Activated CD8-positive, alpha-beta memory T cell treated with anti-CD3 and anti-CD28 coated beads for 1 hour (primary cell): ENCODE results near the gene ADAM30.

ENCODE experiments used
- DNase-seq, 2 donors: peaks; one replicate each; pipeline ENCODE4 v3.0.0-alpha.2; 2020; ENCODE audit warnings: low read depth in 1 of 2; ENCODE audit errors: extremely low read depth in 1 of 2

The ADAM30 gene

GRCh38 chr1:119896303-119896702, at the start of gene ADAM30:
ADAM30 (minus strand) TSS chr1:119896515; CDS start chr1:119896336, 179 bp downstream.
- DNase-seq: no peak

GRCh38 chr1:119943216-119943615, 46.9 kb upstream of the ADAM30 start:
- no peak for DNase-seq

- DNase-seq: no peak
These were observed 45.1 kb upstream of the ADAM30 start for GRCh38 chr1:119941392-119941791.

GRCh38 chr1:119940697-119941096, 44.4 kb upstream of the ADAM30 start:
- DNase-seq: no peak

- no peak for DNase-seq
These were observed 40.9 kb upstream of the ADAM30 start for GRCh38 chr1:119937198-119937597.

DNA sequence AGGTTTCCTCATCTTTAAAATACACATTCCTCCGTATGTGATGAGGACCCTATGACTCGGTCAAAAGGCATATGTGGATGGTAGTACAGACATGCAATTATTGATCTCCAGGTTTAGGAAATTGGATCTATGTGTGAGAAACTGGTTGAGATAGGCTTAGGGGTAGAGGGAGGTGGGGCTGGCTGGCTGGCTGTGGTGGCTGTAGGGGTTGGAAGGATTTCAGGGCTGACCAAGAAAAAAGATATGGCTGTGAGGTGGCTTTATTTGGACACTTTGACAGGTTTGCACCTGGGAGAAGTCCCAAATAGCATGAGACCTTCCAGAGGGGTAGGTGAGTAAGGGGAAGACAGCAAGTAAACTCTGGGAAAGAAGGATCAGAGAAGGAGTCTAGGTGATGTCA, 39.6 kb upstream of the ADAM30 start:
- no peak for DNase-seq

DNA sequence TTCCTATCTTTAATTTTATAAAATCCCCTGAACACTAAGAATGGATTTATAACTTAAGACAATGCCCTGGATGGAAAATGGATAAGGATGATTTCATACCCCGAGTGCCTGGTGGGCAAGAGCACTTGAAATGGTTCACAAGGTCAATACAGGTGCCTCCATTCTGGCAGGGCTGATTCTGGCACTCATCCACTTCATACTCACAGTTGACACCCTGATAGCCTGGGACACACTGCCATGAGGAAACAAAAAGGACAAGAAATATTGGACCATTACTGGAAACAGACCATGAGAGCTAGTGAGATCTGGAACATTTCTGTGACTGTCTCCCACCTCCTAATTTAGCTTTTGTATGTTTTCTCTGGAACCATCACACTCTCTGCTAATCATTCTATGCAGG, 39.1 kb upstream of the ADAM30 start:
- no peak for DNase-seq

DNA sequence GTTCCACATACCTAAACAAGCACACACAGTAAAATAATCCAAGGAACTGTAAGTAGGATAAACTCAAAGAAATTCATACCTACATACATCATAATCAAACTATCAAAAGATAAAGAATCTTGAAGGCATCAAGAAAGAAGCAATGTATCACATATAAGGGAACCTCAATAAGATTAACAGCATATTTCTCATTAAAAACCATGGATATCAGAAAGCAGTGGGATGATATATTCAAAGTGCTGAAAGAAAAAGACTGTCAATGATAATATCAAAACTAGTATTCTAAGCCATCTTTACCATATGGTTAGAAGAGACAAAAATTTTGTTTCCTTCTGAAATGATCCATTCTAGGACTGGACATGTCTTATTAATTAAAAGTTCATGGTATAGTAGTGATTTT, 37.1 kb upstream of the ADAM30 start:
- no peak for DNase-seq

- DNase-seq: no peak
These were observed 33.5 kb upstream of the ADAM30 start for GRCh38 chr1:119929643-119930315.

DNA sequence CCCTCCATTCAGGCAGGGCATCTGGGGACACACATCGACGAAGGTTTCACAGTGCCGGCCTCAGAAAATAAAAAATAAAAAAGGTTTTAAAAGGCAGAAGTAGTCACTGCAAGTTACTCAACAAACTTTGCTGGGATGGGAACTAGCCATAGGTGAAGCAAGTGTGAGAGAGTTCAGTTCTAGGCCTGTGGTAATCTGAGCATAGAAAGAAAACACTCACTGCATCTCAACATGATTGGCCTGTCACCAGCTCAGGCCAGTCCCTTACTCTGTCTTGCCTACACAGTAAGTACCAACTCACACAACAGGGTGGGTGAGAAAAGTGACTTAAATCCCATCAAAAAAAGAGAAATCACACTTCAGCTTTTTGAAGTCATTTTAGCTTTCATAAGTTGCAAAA, 30.2 kb upstream of the ADAM30 start:
- no peak for DNase-seq

- no peak for DNase-seq
These were observed 28.9 kb upstream of the ADAM30 start for GRCh38 chr1:119924948-119925898.

DNA sequence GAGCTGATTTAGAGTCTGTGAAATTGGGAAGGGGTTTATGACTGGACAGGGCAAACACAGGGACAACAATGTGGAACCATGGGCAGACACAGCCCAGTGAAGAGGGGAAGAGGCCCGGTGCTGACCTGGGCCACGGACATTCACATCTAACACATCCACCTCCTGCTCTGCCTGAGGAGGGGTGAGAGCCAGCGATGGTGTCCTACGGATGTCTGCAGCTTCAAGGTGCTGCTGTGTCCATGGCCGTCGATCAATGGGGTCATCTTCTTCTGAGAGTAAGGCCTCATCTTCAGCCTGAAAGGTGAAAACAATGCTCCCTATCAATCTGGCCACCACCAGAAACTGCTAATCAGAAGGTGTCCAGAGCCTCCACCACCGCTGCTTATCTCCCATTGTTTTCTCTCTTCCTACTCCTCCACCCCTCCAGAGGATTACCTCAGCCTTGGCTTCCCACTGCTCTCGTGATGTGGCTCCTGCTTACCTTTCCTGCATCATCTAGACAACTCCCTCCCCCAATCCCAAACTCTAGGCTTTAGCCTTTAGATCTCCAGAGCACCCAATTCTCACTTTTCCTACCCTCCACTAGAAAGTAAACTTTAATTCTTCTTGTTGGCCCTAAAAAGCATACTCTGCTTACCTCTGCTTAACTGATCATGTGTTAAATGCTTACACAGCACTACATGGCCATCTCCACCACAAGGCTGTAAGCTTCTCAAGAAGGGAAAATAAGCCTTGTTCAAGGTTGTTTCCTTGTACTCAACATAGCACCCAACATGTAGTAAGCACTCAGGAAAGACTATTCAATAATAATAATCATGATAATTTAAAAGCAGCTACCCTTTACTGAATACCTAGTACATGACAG, 24.0 kb upstream of the ADAM30 start:
- no peak for DNase-seq

GRCh38 chr1:119919241-119919640, 22.9 kb upstream of the ADAM30 start:
- no peak for DNase-seq

DNA sequence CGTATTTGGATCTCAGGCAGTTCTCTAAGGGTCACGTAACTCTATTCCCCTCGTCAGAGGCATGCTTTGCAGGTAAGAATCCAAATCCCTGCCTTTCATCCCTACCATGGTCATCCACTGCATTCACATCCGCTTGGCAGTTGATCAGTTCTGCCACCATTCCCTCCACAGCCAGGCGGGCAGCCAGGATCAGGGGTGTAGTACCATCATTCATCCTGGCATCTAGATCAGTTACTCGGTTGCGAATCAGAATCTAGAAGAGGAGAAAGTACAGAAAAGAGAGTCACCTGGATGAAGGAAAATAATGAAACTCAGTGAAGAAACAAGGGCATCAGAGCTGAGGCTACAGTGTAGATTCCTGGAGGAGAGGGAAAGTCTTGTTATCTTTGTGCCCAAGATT, 22.0 kb upstream of the ADAM30 start:
- no peak for DNase-seq

DNA sequence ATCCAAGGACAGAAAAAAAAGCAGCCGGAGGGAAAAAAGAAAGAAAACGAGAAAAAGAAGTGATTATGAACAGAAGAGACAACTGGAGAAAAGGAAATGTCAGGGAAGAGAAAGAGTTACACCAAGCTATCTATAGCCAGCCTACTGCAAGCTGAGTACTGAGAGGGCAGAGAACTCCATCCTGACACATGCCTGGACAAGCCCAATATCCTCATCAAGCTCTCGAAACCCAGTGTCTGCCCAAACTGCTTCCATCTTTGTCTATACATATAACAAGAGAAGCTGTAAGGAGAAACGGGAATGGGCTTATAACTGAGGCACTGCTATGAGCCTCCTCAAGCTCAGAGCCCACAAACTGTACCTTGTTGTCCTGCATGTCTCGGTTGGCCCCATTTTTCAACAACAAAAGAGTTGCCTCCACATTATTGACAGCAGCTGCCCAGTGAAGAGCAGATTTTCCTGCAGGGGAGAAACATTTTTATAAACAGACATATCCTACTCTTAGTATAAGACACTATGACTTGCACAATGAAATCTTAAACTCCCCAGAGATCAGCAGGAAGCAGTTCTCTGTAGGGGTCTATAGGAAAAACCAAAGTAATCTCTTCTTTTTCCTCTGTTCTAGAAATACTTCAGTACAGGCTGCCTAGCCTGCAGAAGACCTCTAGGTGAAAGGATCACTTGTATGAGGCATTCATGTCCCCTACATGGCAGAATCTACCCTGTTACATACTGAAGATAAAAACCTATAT, 21.2 kb upstream of the ADAM30 start:
- no peak for DNase-seq

- no peak for DNase-seq
These were observed 19.2 kb upstream of the ADAM30 start for GRCh38 chr1:119915517-119915916.

DNA sequence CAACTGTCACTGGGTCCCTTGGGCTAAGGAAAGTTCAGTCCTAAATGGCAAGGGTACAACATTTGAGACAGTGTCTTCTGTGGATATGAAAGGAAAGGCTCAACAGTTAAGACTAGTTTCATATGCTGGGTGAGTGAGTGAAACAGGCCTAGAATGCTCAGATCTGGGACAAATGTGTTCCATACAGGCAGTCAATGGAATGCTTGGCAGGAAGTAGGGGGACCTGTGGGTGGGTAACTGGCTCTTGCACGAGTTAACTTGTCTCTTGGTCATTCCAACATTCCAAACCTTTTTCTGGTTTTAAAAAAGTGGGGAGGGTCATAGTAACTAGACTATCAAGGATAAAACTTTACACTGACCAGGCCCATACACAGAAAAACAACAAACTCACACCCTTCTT, 17.8 kb upstream of the ADAM30 start:
- DNase-seq: no peak

DNA sequence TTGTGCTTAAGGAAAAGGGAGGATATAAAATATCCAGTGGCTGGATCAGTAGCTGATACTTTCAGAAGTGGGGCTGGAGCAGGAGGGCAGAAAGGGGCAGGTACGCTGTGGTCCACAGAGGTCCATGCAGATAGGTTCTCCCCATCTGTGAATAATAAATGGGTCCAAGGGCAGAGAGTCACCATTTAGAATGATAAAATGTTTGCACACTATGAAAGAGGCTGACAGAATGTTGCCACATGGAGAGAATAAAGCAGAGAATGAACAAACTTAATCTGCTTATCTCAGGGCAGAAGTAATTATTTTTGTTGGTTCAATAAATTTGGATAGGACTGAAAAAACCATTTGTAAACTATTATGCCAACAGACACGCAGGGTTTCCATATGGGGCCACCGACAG, 16.6 kb upstream of the ADAM30 start:
- no peak for DNase-seq

DNA sequence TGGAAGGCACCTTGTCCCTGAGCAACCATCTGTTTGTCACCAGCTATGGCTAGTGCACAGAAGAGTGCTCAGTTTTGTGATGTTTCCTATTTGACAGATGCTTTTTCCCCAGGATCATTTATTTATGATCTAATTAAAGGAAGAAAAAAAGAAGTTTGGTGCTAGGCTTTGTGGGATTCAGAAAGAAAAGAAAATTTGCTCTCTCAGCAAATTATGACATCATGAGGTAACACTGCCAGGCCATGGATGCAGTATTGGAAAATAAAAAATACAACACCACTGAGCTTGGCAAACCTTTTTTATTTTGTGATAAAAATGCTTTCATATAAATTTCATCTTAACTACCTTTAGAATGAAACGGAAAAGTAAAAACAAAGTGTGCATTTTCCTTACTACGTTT, 15.5 kb upstream of the ADAM30 start:
- no peak for DNase-seq

DNA sequence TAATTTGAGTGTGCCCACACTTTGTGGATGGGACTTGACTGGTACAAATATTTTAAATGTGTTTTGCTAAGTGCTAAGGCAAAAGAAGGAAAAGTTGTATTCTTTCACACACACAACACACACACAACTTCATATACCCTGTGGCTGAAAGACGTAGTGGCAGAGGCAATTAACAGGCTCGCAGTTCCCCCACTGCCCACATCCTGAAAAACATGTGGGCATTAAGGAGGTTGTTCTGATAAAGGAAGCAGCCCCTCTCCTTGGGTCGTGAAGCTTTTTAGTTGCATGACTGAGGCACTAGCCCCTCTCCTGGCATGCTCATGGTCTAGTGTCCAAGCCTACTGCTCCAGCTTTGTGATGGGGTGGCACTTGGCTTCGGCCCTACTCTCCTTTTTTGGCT, 14.3 kb upstream of the ADAM30 start:
- DNase-seq: no peak
